Measurements from ENCODE around the gene TRAK1.
"Not testable (repeated sequence)": the region's sequence is repeated elsewhere in the genome, so short reads cannot be mapped to it uniquely, and the experiment has no call there.

The TRAK1 gene, protein sequence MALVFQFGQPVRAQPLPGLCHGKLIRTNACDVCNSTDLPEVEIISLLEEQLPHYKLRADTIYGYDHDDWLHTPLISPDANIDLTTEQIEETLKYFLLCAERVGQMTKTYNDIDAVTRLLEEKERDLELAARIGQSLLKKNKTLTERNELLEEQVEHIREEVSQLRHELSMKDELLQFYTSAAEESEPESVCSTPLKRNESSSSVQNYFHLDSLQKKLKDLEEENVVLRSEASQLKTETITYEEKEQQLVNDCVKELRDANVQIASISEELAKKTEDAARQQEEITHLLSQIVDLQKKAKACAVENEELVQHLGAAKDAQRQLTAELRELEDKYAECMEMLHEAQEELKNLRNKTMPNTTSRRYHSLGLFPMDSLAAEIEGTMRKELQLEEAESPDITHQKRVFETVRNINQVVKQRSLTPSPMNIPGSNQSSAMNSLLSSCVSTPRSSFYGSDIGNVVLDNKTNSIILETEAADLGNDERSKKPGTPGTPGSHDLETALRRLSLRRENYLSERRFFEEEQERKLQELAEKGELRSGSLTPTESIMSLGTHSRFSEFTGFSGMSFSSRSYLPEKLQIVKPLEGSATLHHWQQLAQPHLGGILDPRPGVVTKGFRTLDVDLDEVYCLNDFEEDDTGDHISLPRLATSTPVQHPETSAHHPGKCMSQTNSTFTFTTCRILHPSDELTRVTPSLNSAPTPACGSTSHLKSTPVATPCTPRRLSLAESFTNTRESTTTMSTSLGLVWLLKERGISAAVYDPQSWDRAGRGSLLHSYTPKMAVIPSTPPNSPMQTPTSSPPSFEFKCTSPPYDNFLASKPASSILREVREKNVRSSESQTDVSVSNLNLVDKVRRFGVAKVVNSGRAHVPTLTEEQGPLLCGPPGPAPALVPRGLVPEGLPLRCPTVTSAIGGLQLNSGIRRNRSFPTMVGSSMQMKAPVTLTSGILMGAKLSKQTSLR

DNA sequence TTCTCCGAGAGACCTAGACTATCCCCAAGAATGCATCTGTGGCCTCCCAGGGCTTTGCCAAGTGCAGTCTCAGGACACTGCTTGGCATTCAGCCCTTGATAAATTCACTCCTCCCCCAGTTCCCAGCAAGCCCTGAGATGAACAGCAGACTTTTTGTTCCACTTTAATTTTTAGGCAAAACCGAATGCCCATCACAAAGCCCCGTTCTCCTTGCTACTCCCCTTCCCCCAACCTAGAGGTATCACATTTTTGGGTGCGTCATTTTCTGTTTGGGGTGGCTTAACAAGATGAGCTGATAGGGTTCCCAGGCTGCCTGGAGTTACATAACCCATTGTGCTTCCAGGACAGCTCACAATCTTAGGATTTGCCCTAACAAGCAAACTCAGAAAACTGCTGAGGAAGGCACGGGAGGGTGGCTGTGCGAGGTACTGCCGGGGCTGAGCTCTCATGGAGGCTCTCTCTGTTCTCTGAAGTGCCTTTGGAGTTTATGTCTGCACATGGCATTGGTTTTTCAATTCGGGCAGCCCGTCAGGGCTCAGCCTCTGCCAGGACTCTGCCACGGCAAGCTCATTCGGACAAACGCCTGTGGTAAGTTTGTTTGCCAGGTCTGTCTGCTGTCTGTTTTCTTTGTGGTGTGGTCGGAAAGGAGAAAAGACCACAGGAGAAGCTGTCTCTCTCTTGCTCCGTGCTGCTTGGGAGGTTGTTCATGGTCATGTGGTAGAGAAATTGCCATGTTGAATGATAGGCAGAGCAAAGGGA, at the start of gene TRAK1:
TSS of gene TRAK1 (plus strand) at position 385 of the 759 bp plus-strand sequence. CDS start at position 498, 113 bp downstream.
- no peak for DNase-seq (ENCODE audit: low spot score)

DNA sequence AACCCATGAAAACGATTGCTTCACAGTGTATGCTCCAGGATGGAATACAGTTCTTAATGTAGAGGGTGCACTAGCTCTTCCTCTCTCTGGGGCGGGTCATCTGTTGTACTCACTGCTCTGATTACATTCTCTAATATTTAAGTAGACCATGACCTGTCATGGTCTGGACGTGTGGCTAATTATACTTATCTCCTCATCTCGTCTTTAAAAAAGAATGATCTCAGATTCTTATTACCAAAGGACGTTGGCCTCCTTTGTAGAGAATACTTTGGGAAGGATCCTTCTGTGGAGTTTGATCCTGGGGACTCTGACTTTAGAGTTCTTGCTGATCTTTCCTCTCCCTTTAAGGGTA, 48.4 kb upstream of the TRAK1 start:
- DNase-seq (ENCODE audit: low spot score) = no peak

DNA sequence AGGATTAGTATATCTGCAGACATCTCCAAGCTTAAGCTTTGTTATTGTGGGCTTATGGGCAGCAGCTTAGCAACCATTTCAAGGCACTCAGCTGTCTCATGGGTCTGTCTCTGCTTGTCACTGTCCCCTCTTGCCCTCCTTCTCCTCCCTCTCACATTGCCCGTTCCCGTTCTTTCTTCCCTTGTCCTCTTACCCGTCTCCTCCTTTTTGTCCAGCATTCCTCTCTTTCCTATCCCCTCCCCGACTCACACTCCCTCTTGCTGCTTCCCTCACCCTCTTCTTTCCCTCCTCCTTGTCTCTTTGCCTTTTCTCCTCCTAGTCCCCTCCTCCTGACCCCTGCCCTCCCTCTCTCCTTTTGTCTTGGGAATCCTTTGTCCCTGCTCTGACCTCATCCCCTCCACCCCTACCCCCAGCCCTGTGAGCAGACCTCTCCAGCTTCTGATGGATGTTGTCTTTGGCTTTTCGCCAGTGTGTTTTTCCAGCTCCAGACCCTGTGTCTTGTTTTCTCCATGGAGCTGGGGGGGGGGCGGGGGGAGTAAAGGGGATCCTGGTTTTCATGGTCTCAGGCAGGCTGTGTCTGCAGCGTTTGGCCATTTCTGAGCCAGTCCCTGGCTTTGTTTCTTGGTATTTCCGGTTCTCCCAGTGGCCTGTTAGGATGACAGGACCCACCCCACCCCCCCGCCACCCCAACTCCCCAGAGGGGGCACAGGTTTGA, 47.9 kb upstream of the TRAK1 start:
- no peak for DNase-seq (ENCODE audit: low spot score)

DNA sequence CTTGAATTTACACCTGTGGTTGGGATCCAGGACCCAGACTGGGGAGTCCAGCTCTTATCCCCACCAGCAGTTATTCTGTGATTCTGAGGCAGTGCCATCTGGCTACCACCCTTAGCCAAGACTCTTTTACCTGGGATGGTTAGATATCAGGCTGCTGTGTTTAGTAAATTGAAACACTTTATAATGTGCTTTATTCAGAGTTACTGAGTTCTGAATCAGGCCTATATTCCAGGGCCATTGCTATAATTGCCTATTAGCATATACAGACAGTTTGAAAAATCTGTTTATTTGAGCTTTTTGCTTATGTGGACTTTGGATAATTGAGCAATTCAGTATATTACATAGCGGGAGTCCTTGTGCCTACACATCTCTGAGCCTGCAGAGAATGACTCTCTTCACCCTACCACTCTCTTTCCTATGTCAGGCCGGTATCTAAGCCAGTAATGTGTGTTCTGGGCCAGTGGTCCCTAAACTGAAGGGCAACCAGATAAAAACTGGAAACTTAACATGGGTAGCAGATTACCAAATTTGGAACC, 45.4 kb upstream of the TRAK1 start:
- no peak for DNase-seq (ENCODE audit: low spot score)

DNA sequence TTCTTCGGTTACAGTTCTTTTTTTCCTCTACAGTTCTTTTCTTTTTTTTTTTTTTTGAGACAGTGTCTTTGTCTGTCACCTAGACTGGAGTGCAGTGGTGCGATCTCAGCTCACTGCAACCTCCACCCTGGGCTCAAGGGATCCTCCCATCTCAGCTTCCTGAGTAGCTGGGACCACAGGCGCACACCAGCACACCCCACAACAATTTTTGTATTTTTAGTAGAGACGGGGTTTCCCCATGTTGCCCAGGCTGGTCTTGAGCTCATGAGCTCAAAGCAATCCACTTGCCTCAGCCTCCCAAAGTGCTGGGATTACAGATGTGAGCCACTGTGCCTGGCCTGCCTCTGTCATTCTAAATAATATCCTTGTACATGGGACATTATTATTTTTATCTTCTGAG, 42.6 kb upstream of the TRAK1 start:
- not testable (repeated sequence) for DNase-seq (ENCODE audit: low spot score)

DNA sequence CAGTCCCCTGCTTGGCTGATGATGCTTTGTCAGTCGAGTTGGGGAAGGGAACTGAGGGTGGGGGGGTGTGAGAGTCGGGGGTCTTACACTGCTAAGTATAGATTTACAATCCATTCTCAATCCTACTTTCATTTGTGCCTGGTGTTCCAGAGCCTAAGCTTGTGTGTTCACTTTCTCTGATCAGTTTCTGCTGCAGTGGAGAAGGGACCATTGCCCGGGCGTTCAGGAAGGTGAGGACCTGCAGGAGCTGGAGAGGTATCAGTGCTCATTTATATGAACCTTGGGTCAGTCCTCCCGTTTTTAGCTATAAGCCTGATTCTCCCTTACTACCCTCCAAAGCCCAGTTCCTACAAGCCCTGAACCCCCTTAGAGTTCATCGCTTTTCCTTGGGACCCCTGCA, 41.0 kb upstream of the TRAK1 start:
- no peak for DNase-seq (ENCODE audit: low spot score)

DNA sequence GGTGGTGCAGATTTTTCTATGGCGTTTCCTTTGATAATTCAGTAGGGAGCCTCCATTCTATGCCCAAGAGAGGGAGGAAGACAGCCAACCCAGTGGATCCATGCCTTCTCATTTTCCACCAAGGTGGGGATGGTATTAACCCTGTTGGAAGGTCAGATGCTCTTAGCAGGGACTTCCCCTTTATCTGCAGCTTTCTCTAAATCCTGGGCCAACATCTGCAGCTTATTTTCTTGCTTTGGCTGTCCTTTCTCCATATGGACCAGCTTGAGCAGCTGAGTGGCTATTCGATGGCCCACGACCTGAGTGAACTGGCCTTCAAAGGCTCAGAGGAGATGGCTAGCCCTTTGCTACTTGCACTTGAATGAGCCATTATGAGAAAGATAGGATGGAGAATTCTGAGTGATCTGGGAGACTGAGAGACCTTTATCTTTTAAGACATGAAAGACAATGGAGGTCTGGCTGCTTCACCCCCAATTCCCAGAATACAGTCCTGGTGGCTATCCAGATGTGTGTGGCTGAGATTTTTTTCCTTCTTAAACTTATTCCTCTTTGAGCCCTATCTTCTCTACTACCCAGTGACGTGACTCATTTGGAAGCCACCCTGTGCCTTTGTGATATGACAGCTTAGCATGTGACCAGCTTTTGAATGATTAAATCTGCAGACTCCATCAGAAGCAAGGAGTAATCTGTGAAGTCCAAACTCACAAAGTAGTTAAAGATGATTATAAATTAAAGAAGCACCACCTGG, 39.6 kb upstream of the TRAK1 start:
- no peak for DNase-seq (ENCODE audit: low spot score)

DNA sequence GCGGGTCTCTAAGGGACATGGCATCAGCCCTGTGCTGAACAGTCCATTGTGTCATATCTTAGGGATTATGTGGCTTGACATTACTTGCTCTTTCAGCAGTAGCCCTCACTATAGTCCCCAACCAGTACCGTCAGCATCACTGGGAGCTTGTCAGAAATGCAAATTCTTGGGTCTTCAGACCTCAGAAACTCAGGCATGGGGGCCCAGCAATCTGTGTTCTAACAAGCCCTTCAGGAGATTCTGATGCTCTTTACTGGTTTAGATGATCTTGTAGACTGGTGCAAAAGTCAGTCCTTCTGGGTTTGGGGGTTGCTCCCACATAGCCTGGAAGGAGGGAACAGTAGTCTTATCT, 39.0 kb upstream of the TRAK1 start:
- no peak for DNase-seq (ENCODE audit: low spot score)

DNA sequence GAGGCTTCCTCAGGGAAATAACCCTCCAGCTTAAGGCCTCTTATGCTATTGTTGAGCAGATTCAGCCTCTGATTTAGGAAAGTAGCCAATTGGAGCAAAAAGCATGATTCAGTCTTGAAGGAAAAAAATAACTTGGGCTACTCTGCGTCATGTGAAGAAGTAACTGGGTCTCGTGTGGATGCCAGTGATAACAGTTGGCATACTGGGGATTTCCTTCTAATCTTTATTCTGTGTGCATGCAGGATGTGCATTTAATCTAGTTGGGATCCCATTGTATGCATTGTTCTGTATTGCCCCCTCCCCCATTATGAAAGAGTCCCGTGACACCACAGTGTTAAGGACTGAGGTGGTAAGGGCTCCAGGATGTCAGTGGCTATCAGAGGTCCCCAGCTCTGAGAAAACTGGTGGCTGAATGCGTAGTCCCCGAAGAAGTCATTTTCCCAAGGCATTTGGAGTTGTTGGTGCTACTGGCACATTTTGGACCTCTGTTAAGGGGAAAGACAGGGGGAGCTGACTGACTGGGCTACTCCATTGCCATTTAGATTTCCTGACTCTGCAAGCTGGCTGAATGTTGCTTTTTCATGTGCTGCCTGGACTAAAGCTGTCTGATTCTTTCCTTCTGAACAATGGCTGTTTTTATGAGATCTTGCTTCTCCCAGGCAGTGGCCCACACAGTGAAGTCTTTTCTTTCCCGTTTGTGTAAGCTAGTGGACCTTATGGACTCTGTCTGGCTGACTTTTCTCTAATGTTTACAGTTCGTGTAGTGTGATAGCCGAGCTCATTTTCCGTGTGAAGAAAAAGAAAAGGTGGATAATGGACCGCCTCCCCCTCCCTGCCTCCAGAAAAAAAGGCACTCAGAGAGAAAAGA, 38.4 kb upstream of the TRAK1 start:
- peak; percentile 47 for DNase-seq (ENCODE audit: low spot score)

DNA sequence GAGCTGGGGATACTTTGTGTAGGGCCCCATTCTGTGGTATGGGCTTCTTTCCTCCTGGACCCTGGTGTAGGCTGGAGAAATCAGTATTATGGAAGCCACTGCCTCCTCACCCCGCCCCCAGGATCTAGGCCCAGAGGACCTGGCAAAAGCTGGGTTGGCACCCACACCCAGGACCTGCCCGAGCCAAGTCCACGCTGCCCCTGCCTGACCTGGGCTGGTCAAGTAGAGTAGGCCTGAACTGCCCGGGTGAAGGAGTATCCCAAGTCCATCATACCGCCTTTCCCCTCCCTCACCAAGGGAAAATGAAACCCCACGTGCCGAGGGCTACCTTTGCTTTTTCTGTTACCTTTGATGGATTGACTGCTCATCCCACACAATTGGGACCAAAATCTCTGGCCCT, 37.7 kb upstream of the TRAK1 start:
- DNase-seq (ENCODE audit: low spot score) = no peak

DNA sequence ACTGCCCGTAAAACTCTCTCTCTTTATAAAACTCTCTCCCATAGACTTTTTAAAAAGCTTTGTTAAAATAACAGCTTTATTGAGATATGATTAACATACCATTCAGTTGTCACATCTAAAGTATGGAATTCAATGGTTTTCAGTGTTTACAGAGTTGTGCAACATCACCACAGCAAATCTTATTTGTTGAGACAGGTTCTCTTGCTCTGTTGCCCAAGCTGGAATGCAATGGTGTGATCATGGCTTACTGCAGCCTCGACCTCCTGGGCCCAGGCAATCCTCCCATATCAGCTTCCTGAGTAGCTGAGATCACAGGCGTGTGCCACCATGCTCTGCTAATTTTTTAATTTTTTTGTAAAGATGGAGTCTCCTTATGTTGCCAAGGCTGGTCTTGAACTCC, 35.9 kb upstream of the TRAK1 start:
- DNase-seq (ENCODE audit: low spot score) = no peak

DNA sequence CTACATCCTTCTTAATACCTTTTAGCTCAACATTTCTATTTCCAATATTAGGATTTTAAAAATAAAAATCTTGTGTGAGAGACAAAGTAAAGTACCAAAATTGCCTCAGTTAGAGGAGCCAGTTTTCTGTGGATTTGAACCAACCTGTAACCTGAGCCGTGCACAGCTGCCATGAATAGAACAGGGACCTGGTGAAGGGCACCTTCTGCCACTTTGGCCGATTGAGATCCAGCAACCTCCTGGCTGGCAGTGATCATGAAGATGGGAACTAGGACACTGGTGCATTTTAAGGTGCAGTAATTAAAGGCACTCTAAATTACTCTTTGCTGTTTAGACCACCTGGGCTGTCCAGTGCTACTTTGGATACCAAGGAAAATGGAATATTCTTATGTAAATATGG, 34.3 kb upstream of the TRAK1 start:
- no peak for DNase-seq (ENCODE audit: low spot score)

DNA sequence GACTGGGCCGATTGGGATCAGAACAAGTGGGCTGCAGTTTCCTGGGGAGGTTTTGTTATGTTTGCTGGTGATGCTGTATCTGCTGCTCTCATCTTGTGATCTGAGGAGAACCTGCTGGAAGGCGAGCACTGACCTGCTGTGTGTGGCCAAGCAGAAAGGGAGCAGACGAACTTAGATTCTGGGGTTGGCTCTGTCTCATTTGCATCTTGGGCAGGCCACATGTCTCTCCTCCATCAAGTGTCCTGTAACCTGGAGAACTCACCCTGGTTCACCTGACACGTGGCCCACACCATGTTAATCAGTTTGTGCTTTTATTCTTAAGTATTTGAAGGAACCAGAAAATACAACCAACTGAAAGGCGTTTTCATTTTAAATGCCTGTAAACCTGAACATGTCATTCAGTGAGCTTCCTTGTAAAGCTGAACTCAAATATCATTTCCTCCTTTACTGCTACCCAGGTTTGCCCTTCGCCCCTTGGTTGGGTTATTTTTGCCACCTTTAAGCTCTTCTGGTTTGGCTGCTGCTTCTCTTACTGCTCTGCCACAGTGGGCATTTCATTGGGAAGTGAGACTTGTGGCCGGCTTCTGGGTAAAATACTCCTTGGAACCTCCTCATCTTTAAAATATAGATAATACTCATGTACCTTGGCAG, 33.5 kb upstream of the TRAK1 start:
- DNase-seq (ENCODE audit: low spot score) = no peak

DNA sequence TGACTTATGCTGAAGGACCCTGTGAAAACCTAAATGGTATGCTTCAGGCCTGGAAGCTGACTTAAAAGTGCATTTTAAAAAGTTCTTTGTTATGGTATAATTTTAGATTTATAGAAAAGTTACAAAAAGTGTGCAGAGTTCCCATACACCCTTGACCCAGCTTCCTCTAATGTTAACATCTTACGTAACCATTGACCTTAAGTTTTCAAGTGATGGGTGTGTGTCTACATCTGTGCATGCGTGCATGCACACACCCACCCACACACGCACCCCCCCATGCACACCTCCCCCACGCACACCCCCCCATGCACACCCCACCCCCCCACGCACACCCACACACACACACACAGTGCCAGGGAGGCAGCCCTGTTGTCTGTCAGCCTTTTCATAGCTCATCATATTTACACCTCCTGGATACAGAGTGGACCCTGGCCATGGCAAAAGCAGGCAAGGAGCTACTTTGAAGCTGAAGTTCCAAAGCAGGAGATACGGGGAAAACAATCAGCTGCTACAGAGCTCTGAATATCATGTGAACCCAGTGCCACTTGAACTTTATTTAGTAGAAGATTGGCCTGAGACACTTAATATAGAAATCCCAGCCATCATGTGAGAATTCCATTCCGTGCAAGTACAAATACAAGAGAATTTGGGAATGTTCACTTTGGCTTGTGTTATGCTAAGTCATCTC, 30.0 kb upstream of the TRAK1 start:
- DNase-seq (ENCODE audit: low spot score) = no peak

DNA sequence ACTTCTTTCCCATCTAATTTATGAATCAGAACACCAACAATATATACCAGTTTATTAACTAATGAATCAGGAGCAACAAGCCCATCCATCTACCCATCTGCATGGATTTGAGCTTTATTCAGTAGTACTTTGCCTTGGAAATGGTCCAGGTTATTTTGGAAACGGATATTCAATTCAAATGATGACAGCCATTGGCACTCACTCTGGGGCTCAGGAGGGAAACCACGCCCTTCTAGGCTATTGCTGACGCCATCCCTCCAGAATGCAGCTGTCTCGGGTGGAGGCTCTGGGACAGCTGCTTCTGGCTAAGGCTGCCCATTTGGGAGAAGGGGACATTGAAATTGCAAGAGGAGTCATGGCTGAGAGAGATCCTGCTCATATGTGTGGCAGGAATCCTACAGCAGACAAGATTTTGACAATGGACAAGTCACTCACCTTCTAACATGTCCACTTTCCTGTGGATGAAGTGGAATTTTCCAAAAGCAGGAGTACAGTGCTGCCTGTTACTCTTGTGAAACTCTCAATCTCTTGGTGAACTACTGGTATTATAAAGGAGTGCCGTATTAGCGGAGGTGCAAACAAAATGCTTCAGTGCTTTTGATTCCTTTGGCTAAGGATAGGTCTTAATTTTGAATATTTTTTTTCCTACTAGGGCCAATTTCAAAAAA, 29.3 kb upstream of the TRAK1 start:
- peak; percentile 83 for DNase-seq (ENCODE audit: low spot score)

DNA sequence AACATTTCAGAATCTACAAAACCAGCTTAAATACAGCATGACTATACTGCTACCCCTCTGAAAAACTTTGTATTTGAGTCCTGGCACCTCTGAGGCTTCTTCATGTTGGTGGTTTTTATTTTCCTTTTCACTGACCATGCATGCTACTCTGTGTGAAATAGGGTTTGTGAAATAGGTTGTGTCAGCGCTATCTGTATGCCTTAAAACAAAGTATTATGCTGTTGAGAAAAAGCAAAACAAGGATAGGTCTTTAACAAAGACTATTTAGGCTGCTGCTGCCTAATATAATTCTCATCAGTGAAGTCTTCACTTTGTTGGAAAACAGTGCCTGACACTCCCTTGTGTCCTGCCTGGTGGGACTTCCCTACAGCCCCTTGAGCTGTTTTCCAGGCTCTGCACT, 28.7 kb upstream of the TRAK1 start:
- no peak for DNase-seq (ENCODE audit: low spot score)

DNA sequence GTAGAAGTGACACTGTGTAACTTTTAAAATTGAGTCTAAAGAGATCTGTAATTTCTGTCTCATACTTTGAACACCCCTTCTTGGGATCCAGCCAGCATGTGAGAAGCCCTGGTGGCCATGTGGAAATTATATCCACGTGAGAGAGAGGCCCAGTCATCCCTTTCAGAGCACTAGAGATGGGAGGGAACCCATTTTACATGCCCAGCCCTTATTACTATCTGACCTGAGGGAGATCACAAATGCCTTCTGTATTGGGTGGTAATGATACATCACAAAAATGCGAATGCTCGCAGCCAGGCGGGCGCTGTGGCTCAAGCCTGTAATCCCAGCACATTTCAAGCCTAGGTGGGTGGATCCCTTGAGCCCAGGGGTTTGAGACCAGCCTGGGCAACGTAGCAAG, 27.3 kb upstream of the TRAK1 start:
- DNase-seq (ENCODE audit: low spot score) = peak; percentile 83

DNA sequence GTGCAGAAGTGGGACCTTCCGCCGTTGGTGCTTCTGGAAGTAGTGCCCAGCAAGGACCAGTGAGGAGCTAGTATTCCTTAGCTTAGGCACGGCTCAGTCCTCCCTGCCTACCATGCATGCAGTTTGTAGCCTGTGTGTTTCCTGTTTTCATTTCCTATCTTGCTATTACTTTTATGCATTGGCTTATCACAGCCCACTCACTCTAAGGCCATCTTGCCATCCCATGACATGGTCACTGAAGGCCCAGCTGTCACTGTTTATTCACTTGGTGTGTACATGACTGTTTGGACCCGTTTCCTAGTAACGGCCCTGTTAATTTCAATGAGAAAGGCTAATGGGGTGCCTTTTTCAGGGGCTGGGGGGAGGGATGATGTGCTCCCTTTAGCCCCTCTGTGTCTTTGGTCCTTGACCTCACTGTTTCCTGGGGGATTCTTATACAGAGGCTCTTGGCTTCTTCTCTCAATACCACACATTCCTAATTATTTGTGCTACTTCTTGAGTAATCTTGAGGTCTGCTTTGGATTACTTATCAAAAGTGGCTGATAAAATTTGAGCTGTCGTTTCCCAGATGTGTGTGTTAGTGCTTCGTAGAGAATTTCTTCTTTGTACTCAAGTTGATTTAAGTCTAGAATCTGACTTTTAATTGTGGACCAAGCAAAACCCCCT, 24.5 kb upstream of the TRAK1 start:
- DNase-seq (ENCODE audit: low spot score) = no peak

Measured in hepatic stellate cell (primary cell).